Fibroblast of gingiva (primary cell): ENCODE measurements around the gene OPTN.
"Not testable (repeated sequence)": the region's sequence is repeated elsewhere in the genome, so short reads cannot be mapped to it uniquely, and the experiment has no call there.

Experiments
- DNase-seq: peaks from one replicate; pipeline ENCODE4 v3.0.0-alpha.2; 2011; ENCODE audit warnings: low read depth

The OPTN gene

GRCh38 chr10:13090289-13090688 lies 9.7 kb upstream of the OPTN start:
- no peak for DNase-seq

- DNase-seq = no peak
These were observed 8.2 kb upstream of the OPTN start for GRCh38 chr10:13091801-13092200.

- DNase-seq = peak; percentile 62
These were observed 7.5 kb upstream of the OPTN start for GRCh38 chr10:13092291-13093102.

GRCh38 chr10:13094082-13094481 lies 5.9 kb upstream of the OPTN start:
- DNase-seq = not testable (repeated sequence)

- DNase-seq = no peak
These were observed 4.9 kb upstream of the OPTN start for GRCh38 chr10:13095094-13095493.

- no peak for DNase-seq
These were observed 4.0 kb upstream of the OPTN start for GRCh38 chr10:13095929-13096328.

- peak; percentile 81 for DNase-seq
These were observed 758 bp upstream of the OPTN start for GRCh38 chr10:13099144-13099665.

GRCh38 chr10:13100349-13101294 lies 659 bp downstream of the OPTN start:
- DNase-seq = peak; percentile 19

GRCh38 chr10:13102002-13102794 lies 2.2 kb downstream of the OPTN start:
- DNase-seq = peak; percentile 77

- DNase-seq = no peak
These were observed 3.6 kb downstream of the OPTN start for GRCh38 chr10:13103554-13103953.

GRCh38 chr10:13104697-13105096 lies 4.7 kb downstream of the OPTN start:
- no peak for DNase-seq

GRCh38 chr10:13105184-13105583 lies 5.2 kb downstream of the OPTN start:
- no peak for DNase-seq

- DNase-seq = no peak
These were observed 6.6 kb downstream of the OPTN start for GRCh38 chr10:13106387-13107045.

- no peak for DNase-seq
These were observed 10.9 kb downstream of the OPTN start for GRCh38 chr10:13110908-13111307.

GRCh38 chr10:13113544-13113943 lies 13.6 kb downstream of the OPTN start:
- DNase-seq = no peak

- no peak for DNase-seq
These were observed 16.2 kb downstream of the OPTN start for GRCh38 chr10:13115832-13116803.

- no peak for DNase-seq
These were observed 18.1 kb downstream of the OPTN start for GRCh38 chr10:13117841-13118783.

- DNase-seq = no peak
These were observed 18.9 kb downstream of the OPTN start for GRCh38 chr10:13118784-13119410.
